Suppressor macrophage treated with lipopolysaccharide for 4 hours (primary cell): ENCODE results near the gene SLC43A1.
"Not testable (repeated sequence)": the region's sequence is repeated elsewhere in the genome, so short reads cannot be mapped to it uniquely, and the experiment has no call there.

Experiments
- DNase-seq: peaks from one replicate; pipeline ENCODE4 v3.0.0-alpha.2; 2020

SLC43A1 gene

GRCh38 chr11:57515332-57516060 is at the start of gene SLC43A1:
Gene SLC43A1, minus strand, starts transcription at chr11:57515702. Its CDS starts 1,591 bp downstream, at chr11:57514111.
- DNase-seq, result no peak

GRCh38 chr11:57562596-57562995 is 47.1 kb upstream of the SLC43A1 start:
- no peak for DNase-seq

GRCh38 chr11:57560146-57560545 is 44.6 kb upstream of the SLC43A1 start:
- DNase-seq, result no peak

GRCh38 chr11:57556041-57556440 is 40.5 kb upstream of the SLC43A1 start:
- no peak for DNase-seq

- DNase-seq, result no peak
These were observed 39.9 kb upstream of the SLC43A1 start for GRCh38 chr11:57555393-57555792.

GRCh38 chr11:57552479-57552878 is 37.0 kb upstream of the SLC43A1 start:
- DNase-seq, result no peak

DNA sequence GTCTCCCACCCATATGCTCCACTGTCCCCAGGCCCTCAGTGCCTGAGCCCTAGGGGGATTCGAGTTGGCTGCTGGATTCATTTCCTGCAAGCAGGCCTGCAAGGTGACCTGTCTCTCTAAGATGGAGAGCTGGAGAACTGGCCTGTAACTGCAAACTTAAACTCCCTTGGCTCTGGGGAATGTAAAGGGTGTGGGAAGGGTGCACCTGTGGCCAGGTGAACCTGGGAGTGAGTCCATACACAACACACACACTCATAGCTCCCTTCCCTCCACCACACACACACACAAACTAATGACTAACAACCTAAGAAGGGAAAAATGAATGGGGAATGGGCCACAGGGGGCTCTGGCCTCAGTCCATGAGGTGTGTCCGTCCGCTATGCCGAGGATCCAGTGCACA is 36.4 kb upstream of the SLC43A1 start:
- no peak for DNase-seq

GRCh38 chr11:57549983-57550382 is 34.5 kb upstream of the SLC43A1 start:
- no peak for DNase-seq

GRCh38 chr11:57547854-57548377 is 32.4 kb upstream of the SLC43A1 start:
- DNase-seq, result peak; percentile 54

GRCh38 chr11:57546869-57547475 is 31.5 kb upstream of the SLC43A1 start:
- DNase-seq, result peak; percentile 67

DNA sequence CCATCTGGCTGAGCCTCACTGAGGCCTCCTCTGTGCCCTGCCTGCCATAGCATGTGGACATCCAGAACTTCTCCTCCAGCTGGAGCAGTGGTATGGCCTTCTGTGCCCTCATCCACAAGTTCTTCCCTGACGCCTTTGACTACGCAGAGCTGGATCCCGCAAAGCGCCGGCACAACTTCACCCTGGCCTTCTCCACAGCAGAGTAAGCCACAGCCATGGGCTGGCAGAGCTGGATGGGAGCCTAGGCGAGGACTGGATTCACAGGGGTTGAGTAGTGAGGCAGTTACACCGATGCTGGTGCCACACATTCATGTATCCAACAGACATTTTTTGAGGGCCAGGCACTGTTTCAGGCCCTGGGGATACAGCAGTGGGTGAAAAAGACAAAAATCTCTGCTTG is 30.9 kb upstream of the SLC43A1 start:
- no peak for DNase-seq

DNA sequence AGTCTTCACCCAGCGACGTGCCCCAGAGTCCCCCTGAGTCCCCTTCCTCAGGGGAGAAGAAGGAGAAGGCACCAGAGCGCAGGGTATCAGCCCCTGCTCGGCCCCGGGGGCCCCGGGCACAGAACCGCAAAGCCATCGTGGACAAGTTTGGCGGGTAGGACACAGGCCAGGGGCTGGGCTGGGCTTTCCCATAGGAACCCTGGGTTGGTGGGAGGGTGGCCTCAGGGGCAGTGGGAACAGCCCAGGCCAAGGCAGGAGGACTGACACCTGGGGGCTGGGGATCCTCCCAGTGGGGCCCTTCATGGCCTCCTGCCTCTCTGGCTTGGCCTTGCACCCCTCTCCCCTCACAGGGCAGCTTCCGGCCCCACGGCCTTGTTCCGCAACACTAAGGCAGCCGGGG is 30.4 kb upstream of the SLC43A1 start:
- no peak for DNase-seq

- no peak for DNase-seq
These were observed 29.1 kb upstream of the SLC43A1 start for GRCh38 chr11:57544566-57544965.

- no peak for DNase-seq
These were observed 28.1 kb upstream of the SLC43A1 start for GRCh38 chr11:57543593-57543992.

- no peak for DNase-seq
These were observed 27.1 kb upstream of the SLC43A1 start for GRCh38 chr11:57542582-57542981.

- no peak for DNase-seq
These were observed 25.7 kb upstream of the SLC43A1 start for GRCh38 chr11:57541169-57541568.

GRCh38 chr11:57539342-57539741 is 23.8 kb upstream of the SLC43A1 start:
- no peak for DNase-seq

DNA sequence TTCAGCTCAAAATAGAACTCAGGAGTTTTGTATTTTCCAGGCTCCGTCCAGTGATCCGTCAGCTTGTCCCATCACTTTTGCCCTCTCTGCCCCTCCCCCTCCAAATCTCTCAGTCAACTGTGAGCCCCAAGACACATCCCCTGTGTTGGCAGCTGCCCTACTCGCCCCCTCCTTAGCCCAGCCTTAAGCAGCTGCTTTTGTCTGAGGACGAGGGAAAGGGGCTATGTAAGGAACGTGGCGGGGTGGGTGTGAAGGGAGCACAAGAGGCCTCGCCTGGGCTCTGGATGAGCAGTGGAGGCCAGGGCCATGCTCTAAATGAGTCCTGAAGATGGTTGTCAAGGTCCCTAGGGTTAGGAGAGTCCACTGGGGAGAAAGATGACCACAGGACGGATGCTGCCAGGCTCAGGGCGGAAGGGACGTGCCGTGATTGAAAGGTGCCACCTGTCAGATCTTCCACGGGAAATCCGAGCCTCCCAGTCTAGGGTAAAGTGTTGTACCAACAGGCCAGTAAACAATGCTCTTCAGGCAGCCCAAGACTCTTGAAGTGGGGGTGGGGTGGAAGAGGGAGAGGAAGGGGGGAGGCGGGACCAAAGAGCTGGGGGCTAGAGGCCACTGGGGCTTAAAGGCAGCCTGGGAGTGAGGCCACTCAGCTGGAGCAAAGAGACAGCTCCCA is 21.6 kb upstream of the SLC43A1 start, which contains the start of gene SMTNL1:
TSS of gene SMTNL1 (plus strand) at position 649 of the 673 bp plus-strand sequence. CDS start 5,048 bp downstream, outside the sequence.
- DNase-seq, result no peak

DNA sequence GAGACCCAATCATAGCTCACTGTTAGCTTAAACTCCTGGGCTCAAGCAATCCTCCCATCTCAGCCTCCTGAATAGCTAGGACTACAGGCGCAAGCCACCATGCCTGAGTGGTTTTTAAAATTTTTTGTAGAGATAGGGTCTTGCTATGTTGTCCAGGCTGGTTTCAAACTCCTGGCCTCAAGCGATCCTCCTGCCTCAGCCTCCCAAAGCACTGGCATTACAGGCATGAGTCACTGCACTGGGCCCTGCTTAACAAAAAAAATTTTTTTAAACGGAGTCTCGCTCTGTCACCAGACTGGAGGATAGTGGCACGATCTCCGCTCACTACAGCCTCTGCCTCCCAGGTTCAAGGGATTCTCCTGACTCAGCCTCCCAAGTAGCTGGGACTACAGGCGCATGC is 18.9 kb upstream of the SLC43A1 start:
- not testable (repeated sequence) for DNase-seq

DNA sequence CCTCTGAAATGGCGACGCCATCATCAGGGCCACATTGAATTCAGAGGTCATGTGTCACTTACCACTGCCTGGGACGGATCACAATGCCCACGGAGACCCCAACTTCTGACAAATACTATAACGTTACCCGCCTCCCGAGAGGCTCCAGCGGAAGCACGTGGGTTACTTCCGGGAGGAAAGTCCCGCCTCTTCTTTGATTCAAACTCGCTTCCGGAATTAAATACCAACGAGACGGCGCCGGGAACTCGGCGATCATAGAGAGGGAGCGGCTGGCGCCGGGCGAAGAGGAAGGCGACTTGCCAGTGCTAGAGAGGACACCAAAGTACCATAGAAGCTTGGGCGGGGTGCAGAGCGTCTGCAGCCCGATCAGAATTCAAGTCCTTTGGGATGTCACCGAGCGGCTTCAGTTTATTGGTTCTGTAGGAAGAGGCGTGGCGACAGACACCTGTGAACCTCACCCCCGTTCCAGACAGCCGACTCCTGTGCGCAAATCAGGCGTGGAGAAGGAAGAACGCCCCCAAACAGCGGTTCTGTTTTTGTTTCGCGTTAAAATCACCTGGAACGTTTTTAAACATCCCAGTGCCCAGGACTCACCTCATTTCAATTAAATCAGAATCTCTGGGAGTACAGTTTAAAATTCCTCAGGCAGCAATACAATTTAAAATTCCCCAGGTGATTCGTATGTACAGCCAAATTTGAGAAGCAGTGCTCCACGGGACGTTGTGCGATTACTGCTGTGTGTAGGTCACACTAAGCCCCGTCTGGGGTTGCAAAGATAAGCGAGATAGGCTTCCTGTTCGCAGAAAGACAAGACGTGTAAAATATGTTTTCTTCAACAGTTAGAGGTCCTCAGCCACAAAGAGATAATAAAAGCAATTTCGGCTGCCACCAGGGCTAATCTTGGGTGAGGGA is 15.3 kb upstream of the SLC43A1 start, which contains the start of gene TIMM10:
TSS of gene TIMM10 (minus strand) at position 159 of the 912 bp plus-strand sequence. CDS start 565 bp downstream, outside the sequence.
- DNase-seq, result peak; percentile 97

DNA sequence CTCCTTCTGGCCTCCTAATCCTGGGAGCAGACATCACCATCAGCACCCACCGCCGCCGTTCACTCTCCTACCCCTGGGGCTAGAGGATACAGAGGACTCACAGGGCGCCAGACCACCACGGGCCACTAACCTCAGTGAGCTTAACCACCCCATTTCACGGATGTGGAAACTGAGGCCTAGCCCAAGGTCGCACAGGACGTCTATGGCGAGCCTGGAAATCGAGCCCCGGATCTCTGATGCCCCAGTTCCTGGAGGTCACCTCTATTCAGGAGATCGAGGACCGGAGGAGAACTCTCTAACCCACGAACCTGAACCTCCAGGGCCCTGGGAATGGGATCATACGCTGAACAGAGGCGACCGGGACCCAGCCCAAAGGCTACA is 14.7 kb upstream of the SLC43A1 start:
- DNase-seq, result no peak

DNA sequence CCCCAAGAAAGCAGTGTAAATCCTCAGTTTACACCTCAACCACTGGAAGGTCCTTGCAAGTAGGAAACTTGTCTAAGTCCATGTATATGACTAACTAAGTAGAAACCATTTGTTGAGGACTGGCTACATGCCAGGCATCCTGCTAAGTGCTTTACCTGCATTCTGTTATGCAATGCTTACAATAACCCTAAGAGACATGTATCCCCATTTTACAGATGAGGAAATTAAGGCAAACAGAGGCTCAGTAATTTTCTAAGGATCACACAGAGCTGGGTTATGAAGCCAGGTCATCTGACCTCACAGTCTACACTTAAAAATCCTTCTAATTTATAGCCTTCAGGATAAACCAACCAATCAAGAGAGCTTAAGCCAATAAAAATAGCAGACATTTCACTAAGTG is 13.5 kb upstream of the SLC43A1 start:
- no peak for DNase-seq
